Endodermal cell (in vitro differentiated cells): ENCODE data around the gene AGT. TPM values are rescaled to one million over a fixed set of nuclear protein-coding genes. Genes with fewer than 3 reads are reported as not detected.
"Not testable (repeated sequence)": the region's sequence is repeated elsewhere in the genome, so short reads cannot be mapped to it uniquely, and the experiment has no call there.

Source experiments
- DNase-seq: peaks from one replicate; pipeline ENCODE4 v3.0.0-alpha.2; 2017
- H3K27ac ChIP-seq: 2 replicates; pipeline ENCODE4 v1.5.1; 2013; ENCODE audit warnings: mild to moderate bottlenecking, low read depth, low read length, moderate library complexity
- H3K27me3 ChIP-seq: 2 replicates; pipeline ENCODE4 v1.6.1; 2013; ENCODE audit warnings: mild to moderate bottlenecking, low read length, moderate library complexity; ENCODE audit not compliant: insufficient read depth, control insufficient read depth, poor library complexity, severe bottlenecking
- H3K36me3 ChIP-seq: 2 replicates; pipeline ENCODE4 v1.7.0; 2013; ENCODE audit warnings: mild to moderate bottlenecking, low read length, moderate library complexity; ENCODE audit not compliant: control insufficient read depth, insufficient read depth
- H3K4me1 ChIP-seq: one replicate; pipeline ENCODE4 v1.7.0; 2013; ENCODE audit warnings: low read length; ENCODE audit not compliant: control insufficient read depth, insufficient read depth
- H3K4me3 ChIP-seq: 2 replicates; pipeline ENCODE4 v1.5.1; 2013; ENCODE audit warnings: mild to moderate bottlenecking, low read length, moderate library complexity
- H3K9ac ChIP-seq: 2 replicates; pipeline ENCODE4 v1.6.1; 2013; ENCODE audit warnings: mild to moderate bottlenecking, low read length, moderate library complexity; ENCODE audit not compliant: poor library complexity, severe bottlenecking; ENCODE audit errors: extremely low read depth
- H3K9me3 ChIP-seq: 2 replicates; pipeline ENCODE4 v1.6.1; 2013; ENCODE audit warnings: mild to moderate bottlenecking, low read length, moderate library complexity; ENCODE audit not compliant: control insufficient read depth
- H3K27ac Mint-ChIP-seq: 2 replicates; pipeline ENCODE4 v1.8.0; 2020; ENCODE audit warnings: mixed read lengths
- H3K27me3 Mint-ChIP-seq: 2 replicates; pipeline ENCODE4 v1.8.0; 2021; ENCODE audit warnings: mild to moderate bottlenecking, mixed read lengths; ENCODE audit not compliant: insufficient read depth
- H3K36me3 Mint-ChIP-seq: 2 replicates; pipeline ENCODE4 v1.8.0; 2020; ENCODE audit warnings: low read depth, mixed read lengths
- H3K4me1 Mint-ChIP-seq: 2 replicates; pipeline ENCODE4 v1.8.0; 2020; ENCODE audit warnings: mixed read lengths
- H3K4me3 Mint-ChIP-seq: 2 replicates; pipeline ENCODE4 v1.8.0; 2020; ENCODE audit warnings: mild to moderate bottlenecking, moderate library complexity, mixed read lengths
- H3K9me3 Mint-ChIP-seq: 2 replicates; pipeline ENCODE4 v1.8.0; 2020; ENCODE audit warnings: mild to moderate bottlenecking, mixed read lengths
- CTCF ChIP-seq: fragments of 200-600 bp; sonication (generic); conservative IDR thresholded peaks from 2 replicates; pipeline ENCODE4 v1.5.0; 2021; ENCODE audit warnings: antibody characterized with exemption, mild to moderate bottlenecking
- WGBS, 2 experiments: methylation state at CpG; one replicate each; pipeline versions ENCODE4 v1.1.5 to v1.1.7; 2013; ENCODE audit warnings: missing lambda C conversion rate in 2 of 2, mixed read lengths in 1 of 2; ENCODE audit not compliant: insufficient coverage in 1 of 2, insufficient read length in 1 of 2; 5-methylcytosine and 5-hydroxymethylcytosine counted together
- total RNA-seq, 2 donors: library from RNA; stranded (reverse); fragmentation: NEBNext Ultra II Directional in 1 of 2; extraction: Animal tissue kit (Norgen Biotek cat#: 25700) in 1 of 2; gene quantifications; 2 replicates in 1 of 2; 3 replicates in 1 of 2; pipeline ENCODE4 v1.2.1, GENCODE V29; 2021

The AGT gene
- total RNA-seq, 2 donors from 2014 or later, result not detected

DNA sequence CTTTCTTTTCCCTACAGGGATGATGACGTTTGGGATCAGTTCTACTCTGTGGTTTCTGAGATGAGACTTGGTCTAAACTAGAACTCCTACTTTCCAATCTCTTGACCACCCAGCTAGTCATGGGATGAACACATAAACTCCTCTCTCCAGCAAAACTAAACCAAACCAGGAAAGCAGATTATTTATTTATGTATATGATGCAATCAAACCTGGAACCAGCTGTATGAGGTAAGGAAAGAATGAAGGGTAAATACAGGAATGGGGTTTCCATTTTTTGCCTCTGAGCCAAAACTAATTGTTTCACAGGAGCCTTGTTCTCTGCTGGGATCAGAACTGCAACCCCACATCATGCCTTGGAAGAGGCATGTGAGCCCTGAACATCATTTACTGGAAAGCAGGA, 3.3 kb upstream of the AGT start:
- no peak for TF ChIP-seq CTCF
- no peak overlapping the region for H3K4me3 ChIP-seq
- no peaks in the 10 kb centered on the region for H3K4me1 Mint-ChIP-seq
- no peak overlapping the region for H3K9ac ChIP-seq
- H3K9me3 Mint-ChIP-seq, result peaks cover 25% of the 10 kb centered on the region
- H3K27me3 Mint-ChIP-seq, result no peaks in the 10 kb centered on the region
- no peak overlapping the region for H3K4me3 Mint-ChIP-seq
- WGBS, 2 experiments, result 93% methylated on average over 1 of the region's 1 CpG; no CpG with 5 or more reads in 1 of the 2 experiments
- no peak overlapping the region for H3K27ac ChIP-seq
- no peak for DNase-seq
- peaks cover 5% of the 10 kb centered on the region for H3K9me3 ChIP-seq
- no peaks in the 10 kb centered on the region for H3K36me3 ChIP-seq
- H3K27ac Mint-ChIP-seq, result no peak overlapping the region
- H3K4me1 ChIP-seq, result no peaks in the 10 kb centered on the region
- H3K27me3 ChIP-seq, result no peaks in the 10 kb centered on the region
- H3K36me3 Mint-ChIP-seq, result no peaks in the 10 kb centered on the region

- H3K27ac Mint-ChIP-seq, H3K36me3 Mint-ChIP-seq, DNase-seq, H3K36me3 ChIP-seq, H3K27me3 ChIP-seq, H3K4me1 ChIP-seq, H3K27ac ChIP-seq, H3K4me1 Mint-ChIP-seq, H3K27me3 Mint-ChIP-seq, H3K4me3 ChIP-seq, H3K9ac ChIP-seq, H3K4me3 Mint-ChIP-seq, H3K9me3 ChIP-seq: not testable (repeated sequence)
- 71 to 87% methylated on average over 3 of the region's 3 CpGs for WGBS, 2 experiments
- H3K9me3 Mint-ChIP-seq, result peaks cover 17% of the 10 kb centered on the region
Observed at GRCh38 chr1:230716453-230716852, 2.5 kb upstream of the AGT start.

DNA sequence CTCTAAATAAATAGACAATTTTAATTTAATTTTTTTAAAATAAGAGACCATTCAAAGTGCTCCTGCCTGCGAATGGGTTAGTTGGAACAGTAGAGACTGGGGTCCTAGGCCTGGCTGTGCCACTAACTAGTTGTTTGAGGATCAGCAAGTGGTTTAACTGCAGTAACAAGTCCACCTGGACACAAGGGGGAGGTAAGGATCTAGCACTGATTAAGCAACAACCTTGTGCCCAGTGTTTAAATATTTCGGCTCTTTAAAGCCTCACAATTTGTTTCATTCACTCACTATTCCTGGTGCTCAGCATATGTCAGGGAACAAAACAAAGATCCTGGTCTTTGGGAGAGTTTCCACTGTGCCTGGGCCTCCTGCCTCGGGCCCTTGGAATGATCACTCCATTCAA, 1.6 kb upstream of the AGT start:
- peak; percentile 55 for TF ChIP-seq CTCF
- no peaks in the 10 kb centered on the region for H3K27me3 Mint-ChIP-seq

GRCh38 chr1:230713547-230713914, 391 bp downstream of the AGT start:
- H3K27ac Mint-ChIP-seq, result no peak overlapping the region
- H3K9me3 Mint-ChIP-seq, result peaks cover 6% of the 10 kb centered on the region
- H3K36me3 Mint-ChIP-seq, result no peaks in the 10 kb centered on the region
- H3K9ac ChIP-seq, result no peak overlapping the region
- H3K27ac ChIP-seq, result no peak overlapping the region
- H3K9me3 ChIP-seq, result no peaks in the 10 kb centered on the region
- no peaks in the 10 kb centered on the region for H3K27me3 Mint-ChIP-seq
- H3K4me3 ChIP-seq, result no peak overlapping the region
- H3K27me3 ChIP-seq, result no peaks in the 10 kb centered on the region
- WGBS, 2 experiments, result 91 to 94% methylated on average over 5 to 8 of the region's 8 CpGs
- H3K4me1 Mint-ChIP-seq, result no peaks in the 10 kb centered on the region
- no peak overlapping the region for H3K4me3 Mint-ChIP-seq
- TF ChIP-seq CTCF, result no peak
- no peaks in the 10 kb centered on the region for H3K36me3 ChIP-seq
- H3K4me1 ChIP-seq, result no peaks in the 10 kb centered on the region
- no peak for DNase-seq

More for the DNA sequence above, 1.6 kb upstream of the AGT start:
- Mint-ChIP-seq H3K36me3 (no peaks in the 10 kb centered on the region), H3K27ac (no peak overlapping the region), H3K4me3 (no peak overlapping the region), H3K9me3 (peaks cover 7% of the 10 kb centered on the region), H3K4me1 (no peaks in the 10 kb centered on the region)
- 89 to 92% methylated on average over 2 to 3 of the region's 3 CpGs for WGBS, 2 experiments
- no peak for DNase-seq
- no peak overlapping the region for H3K27ac ChIP-seq
- H3K9me3 ChIP-seq, result no peaks in the 10 kb centered on the region
- H3K9ac ChIP-seq, result no peak overlapping the region
- no peaks in the 10 kb centered on the region for H3K27me3 ChIP-seq
- no peaks in the 10 kb centered on the region for H3K36me3 ChIP-seq
- H3K4me1 ChIP-seq, result no peaks in the 10 kb centered on the region
- no peak overlapping the region for H3K4me3 ChIP-seq
